ENCODE measurements around the gene TCFL5.
"Not testable (repeated sequence)": the region's sequence is repeated elsewhere in the genome, so short reads cannot be mapped to it uniquely, and the experiment has no call there.

TCFL5 gene

GRCh38 chr20:62885046-62885895 is 23.6 kb upstream of the TCFL5 start:
- DNase-seq: no peak
- intact Hi-C loops (cut with DNase I): no loop called here

- no peak for DNase-seq
- intact Hi-C loops (cut with DNase I): no loop called here
These were observed 22.9 kb upstream of the TCFL5 start for GRCh38 chr20:62884556-62884955.

GRCh38 chr20:62882426-62882825 is 20.8 kb upstream of the TCFL5 start:
- intact Hi-C loops (cut with DNase I): no loop called here
- no peak for DNase-seq

- intact Hi-C loops (cut with DNase I): no loop called here
- no peak for DNase-seq
These were observed 20.2 kb upstream of the TCFL5 start for GRCh38 chr20:62881662-62882395.

GRCh38 chr20:62880935-62881661 is 19.5 kb upstream of the TCFL5 start:
- DNase-seq: no peak
- intact Hi-C loops (cut with DNase I): no loop called here

GRCh38 chr20:62880147-62880934 is 18.7 kb upstream of the TCFL5 start:
- no peak for DNase-seq
- intact Hi-C loops (cut with DNase I): no loop called here

GRCh38 chr20:62879275-62880146 is 17.9 kb upstream of the TCFL5 start:
- intact Hi-C loops (cut with DNase I): no loop called here
- DNase-seq: no peak

GRCh38 chr20:62878244-62879038 is 16.8 kb upstream of the TCFL5 start:
- no peak for DNase-seq
- intact Hi-C loops (cut with DNase I): no loop called here

- intact Hi-C loops (cut with DNase I): no loop called here
- DNase-seq: peak in 6 of 42 donors; percentile 9 to 49 (median 35)
These were observed 15.5 kb upstream of the TCFL5 start for GRCh38 chr20:62876902-62877816.

GRCh38 chr20:62876501-62876901 is 14.9 kb upstream of the TCFL5 start:
- DNase-seq: no peak
- intact Hi-C loops (cut with DNase I): no loop called here

- peak; percentile 61 to 88 (median 78) for DNase-seq
- intact Hi-C loops (cut with DNase I): no loop called here
These were observed 14.1 kb upstream of the TCFL5 start for GRCh38 chr20:62875419-62876361.

- no peak for DNase-seq
- intact Hi-C loops (cut with DNase I): no loop called here
These were observed 13.3 kb upstream of the TCFL5 start for GRCh38 chr20:62874964-62875344.

- intact Hi-C loops (cut with DNase I): not testable (repeated sequence)
- peak; percentile 42 to 87 (median 75) for DNase-seq
These were observed 12.0 kb upstream of the TCFL5 start for GRCh38 chr20:62873681-62874031.

GRCh38 chr20:62873280-62873679 is 11.7 kb upstream of the TCFL5 start:
- intact Hi-C loops (cut with DNase I): no loop called here
- DNase-seq: peak in 15 of 42 donors; percentile 25 to 66 (median 52)

- DNase-seq: no peak
- intact Hi-C loops (cut with DNase I): no loop called here
These were observed 11.2 kb upstream of the TCFL5 start for GRCh38 chr20:62872862-62873261.

Data from head of caudate nucleus (tissue), 42 donors.